Neural crest cell (in vitro differentiated cells): ENCODE measurements around the gene GCNT2. TPM values are rescaled to one million over a fixed set of nuclear protein-coding genes. Genes with fewer than 3 reads are reported as not detected.
"Not testable (repeated sequence)": the region's sequence is repeated elsewhere in the genome, so short reads cannot be mapped to it uniquely, and the experiment has no call there.

Experiments
- DNase-seq: peaks from one replicate; pipeline ENCODE4 v3.0.0; 2021; ENCODE audit warnings: low read depth, mixed read lengths, low spot score
- H3K27ac Mint-ChIP-seq: one replicate; pipeline ENCODE4 v1.8.0; 2021; ENCODE audit warnings: mild to moderate bottlenecking, mixed read lengths; ENCODE audit not compliant: unreplicated experiment
- H3K27me3 Mint-ChIP-seq: 2 replicates; pipeline ENCODE4 v1.8.0; 2021; ENCODE audit warnings: low read depth, mild to moderate bottlenecking, mixed read lengths
- H3K36me3 Mint-ChIP-seq: 2 replicates; pipeline ENCODE4 v1.8.0; 2021; ENCODE audit warnings: low read depth, mild to moderate bottlenecking, mixed read lengths
- H3K4me1 Mint-ChIP-seq: 2 replicates; pipeline ENCODE4 v1.8.0; 2021; ENCODE audit warnings: mixed read lengths
- H3K4me3 Mint-ChIP-seq: one replicate; pipeline ENCODE4 v1.8.0; 2021; ENCODE audit warnings: mild to moderate bottlenecking, mixed read lengths
- H3K9me3 Mint-ChIP-seq: 2 replicates; pipeline ENCODE4 v1.8.0; 2021; ENCODE audit warnings: mixed read lengths
- CTCF ChIP-seq: fragments of 200-600 bp; sonication (generic); conservative IDR thresholded peaks from 2 replicates; pipeline ENCODE4 v1.5.0; 2021; ENCODE audit warnings: antibody characterized with exemption, mild to moderate bottlenecking
- total RNA-seq: library from RNA; stranded (reverse); gene quantifications from 2 replicates; pipeline ENCODE4 v1.2.1, GENCODE V29; 2021

GCNT2 gene
- total RNA-seq, 1 donor from 2014 or later = 6.4 TPM

GRCh38 chr6:10613723-10614122 lies 92.6 kb downstream of the GCNT2 start:
- Mint-ChIP-seq H3K27me3 (no peaks in the 10 kb centered on the region), H3K4me1 (no peaks in the 10 kb centered on the region), H3K9me3 (peaks cover 3% of the 10 kb centered on the region), H3K4me3 (no peak overlapping the region), H3K27ac (no peak overlapping the region), H3K36me3 (no peaks in the 10 kb centered on the region)
- TF ChIP-seq CTCF = no peak
- no peak for DNase-seq

GRCh38 chr6:10615675-10616074 lies 94.5 kb downstream of the GCNT2 start:
- Mint-ChIP-seq H3K27ac (no peak overlapping the region), H3K4me3 (no peak overlapping the region), H3K27me3 (no peaks in the 10 kb centered on the region), H3K4me1 (no peaks in the 10 kb centered on the region), H3K36me3 (no peaks in the 10 kb centered on the region), H3K9me3 (peaks cover 3% of the 10 kb centered on the region)
- DNase-seq = no peak
- no peak for TF ChIP-seq CTCF

GRCh38 chr6:10616266-10616665 lies 95.1 kb downstream of the GCNT2 start:
- H3K27ac Mint-ChIP-seq = peak overlapping the region; percentile 90

GRCh38 chr6:10617008-10617696 lies 96.0 kb downstream of the GCNT2 start:
- Mint-ChIP-seq H3K27me3 (no peaks in the 10 kb centered on the region), H3K9me3 (peaks cover 3% of the 10 kb centered on the region), H3K4me1 (no peaks in the 10 kb centered on the region), H3K4me3 (no peak overlapping the region), H3K36me3 (peaks cover 3% of the 10 kb centered on the region), H3K27ac (no peak overlapping the region)
- no peak for TF ChIP-seq CTCF
- no peak for DNase-seq

More at GRCh38 chr6:10616266-10616665, 95.1 kb downstream of the GCNT2 start:
- not testable (repeated sequence) for H3K4me3 Mint-ChIP-seq, H3K27me3 Mint-ChIP-seq, H3K4me1 Mint-ChIP-seq, DNase-seq, H3K9me3 Mint-ChIP-seq, H3K36me3 Mint-ChIP-seq

DNA sequence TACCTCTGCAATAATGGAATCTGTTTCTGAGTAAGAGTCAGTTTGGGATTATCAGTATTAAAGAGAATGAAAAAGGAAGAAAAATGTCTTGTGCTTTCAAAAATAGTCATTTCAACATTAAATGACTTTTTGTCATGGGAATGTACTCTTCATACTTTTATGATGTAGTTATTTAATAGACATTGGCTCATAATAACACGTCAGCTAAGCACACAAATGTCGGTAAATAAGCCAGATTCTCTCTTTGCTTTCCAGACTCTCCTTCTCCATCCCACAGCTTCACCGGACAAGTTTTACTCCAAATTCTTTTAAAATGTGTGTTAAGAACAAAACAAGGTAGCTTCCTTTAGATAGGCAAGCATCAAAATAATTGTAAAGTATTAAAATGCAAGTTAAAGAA lies 97.3 kb downstream of the GCNT2 start:
- Mint-ChIP-seq H3K27ac (no peak overlapping the region), H3K4me3 (no peak overlapping the region), H3K9me3 (peaks cover 3% of the 10 kb centered on the region), H3K27me3 (no peaks in the 10 kb centered on the region), H3K36me3 (peaks cover 7% of the 10 kb centered on the region), H3K4me1 (no peaks in the 10 kb centered on the region)
- no peak for DNase-seq
- TF ChIP-seq CTCF = no peak

GRCh38 chr6:10621213-10621612 lies 100.1 kb downstream of the GCNT2 start:
- H3K9me3 Mint-ChIP-seq = peaks cover 3% of the 10 kb centered on the region
- H3K4me1 Mint-ChIP-seq = peaks cover 3% of the 10 kb centered on the region
- TF ChIP-seq CTCF = no peak
- H3K27ac Mint-ChIP-seq = no peak overlapping the region
- H3K36me3 Mint-ChIP-seq = peaks cover 16% of the 10 kb centered on the region
- no peak for DNase-seq
- no peaks in the 10 kb centered on the region for H3K27me3 Mint-ChIP-seq
- H3K4me3 Mint-ChIP-seq = no peak overlapping the region
